ENCODE data around the gene LTBP3. TPM values are rescaled to one million over a fixed set of nuclear protein-coding genes. Genes with fewer than 3 reads are reported as not detected.

LTBP3 gene
- total and polyA plus RNA-seq, 2 of the 13 experiments (the other 11 are each of a cell fraction or from before 2014, with no cell fraction given) = 12.2 to 68.1 TPM

- no peak overlapping the region for H2AFZ ChIP-seq (ENCODE audit: low read length)
- peaks cover 14 to 36% of the 10 kb centered on the region in 2 experiments for H3K36me3 ChIP-seq (replicated peaks in 1 of 2; ENCODE audit: control insufficient read depth in 1 of 2, insufficient read depth in 2 of 2, low read length in 2 of 2)
- no TSS peak for BruUV-seq (replicated peaks)
- CTCF ChIA-PET (ENCODE audit: low intra/inter-chr PET ratio, low total read pairs) = no interaction called here
- no peaks in the 10 kb centered on the region for H3K4me1 ChIP-seq (ENCODE audit: insufficient read depth, low read length)
- 0 out of 3 replicates have a peak, but pooled peaks have one; percentile 4 for ATAC-seq
- no peak overlapping the region for H3K4me3 ChIP-seq (replicated peaks in 1 of 3; ENCODE audit: insufficient read depth in 1 of 3, low read depth in 2 of 3, low read length in 3 of 3)
- H3K9me3 ChIP-seq (ENCODE audit: low read length) = no peaks in the 10 kb centered on the region
- POLR2A ChIA-PET = interaction anchor here (0.6 to 6.0 kb wide), 3 partner anchors 11 to 63 kb away, joined by 3 to 47 read pairs (median 3); partner anchors contain the start of genes MAP3K11 and PCNX3
- peak; percentile 60 for TF ChIP-seq RBM22 (optimal IDR thresholded peaks at IDR 0.05; ENCODE audit: low read length)
- peak; percentile 11 for TF ChIP-seq AGO2 (optimal IDR thresholded peaks at IDR 0.05; ENCODE audit: low read depth, low read length)
- TF ChIP-seq RBFOX2 (IDR thresholded peaks at IDR 0.05; ENCODE audit: low read depth, low read length) = peak; percentile 57; the same call in 1 of the 2 replicates
- no peak for TF ChIP-seq SP140L (CRISPR knock-in tag; IDR thresholded peaks at IDR 0.05; ENCODE audit: borderline replicate concordance)
- TF ChIP-seq ZBTB7B (CRISPR knock-in tag; IDR thresholded peaks at IDR 0.05) = no peak
- no peak for TF ChIP-seq MYC (CRISPR knock-in tag; IDR thresholded peaks at IDR 0.05; ENCODE audit: borderline replicate concordance)
- no peak for FAIRE-seq
- WGBS (ENCODE audit: low lambda C conversion rate) = 100% methylated on average over 1 of the region's 6 CpGs
- H3K4me2 ChIP-seq (ENCODE audit: low read depth, low read length) = no peak overlapping the region
- H3K27ac ChIP-seq (ENCODE audit: extremely low read length, insufficient read depth, low read length) = no peak overlapping the region
- no peak overlapping the region for H3K9ac ChIP-seq (ENCODE audit: insufficient read depth, low read depth, low read length)
- in situ Hi-C loops (cut with HindIII; ENCODE audit: extremely low pct_ligation_motif_present, low pct_unique_long_range_greater_than_20kb) (no loop called here), intact Hi-C loops (cut with micrococcal nuclease; ENCODE audit: unreplicated experiment) (no loop called here)
- DNase-seq (ENCODE audit: low spot score) = no peak
- H4K20me1 ChIP-seq (ENCODE audit: insufficient read depth, low read length) = 0 out of 2 replicates have a peak, but pooled peaks cover 3% of the 10 kb centered on the region
- H3K79me2 ChIP-seq (ENCODE audit: insufficient read depth, low read length) = no peaks in the 10 kb centered on the region
- H3K27me3 ChIP-seq (ENCODE audit: control insufficient read depth in 1 of 2, insufficient read depth in 2 of 2, low read length in 2 of 2) = no peaks in the 10 kb centered on the region
Measured at GRCh38 chr11:65599955-65600246, 41.7 kb upstream of the LTBP3 start.

GRCh38 chr11:65599216-65599954 lies 41.2 kb upstream of the LTBP3 start:
- H3K4me1 ChIP-seq (ENCODE audit: insufficient read depth, low read length) = no peaks in the 10 kb centered on the region
- POLR2A ChIA-PET = interaction anchor here (1.0 to 6.0 kb wide), 2 partner anchors 11 to 14 kb away, joined by 3 to 47 read pairs; partner anchors contain the start of genes MAP3K11 and PCNX3
- in situ Hi-C loops (cut with HindIII; ENCODE audit: extremely low pct_ligation_motif_present, low pct_unique_long_range_greater_than_20kb) = no loop called here
- no peak overlapping the region for H3K9ac ChIP-seq (ENCODE audit: insufficient read depth, low read depth, low read length)
- DNase-seq (ENCODE audit: low spot score) = no peak
- H4K20me1 ChIP-seq (ENCODE audit: insufficient read depth, low read length) = 0 out of 2 replicates have a peak, but pooled peaks cover 3% of the 10 kb centered on the region
- H3K27me3 ChIP-seq (ENCODE audit: control insufficient read depth in 1 of 2, insufficient read depth in 2 of 2, low read length in 2 of 2) = no peaks in the 10 kb centered on the region
- no peak overlapping the region for H3K4me3 ChIP-seq (replicated peaks in 1 of 3; ENCODE audit: insufficient read depth in 1 of 3, low read depth in 2 of 3, low read length in 3 of 3)
- no peak for TF ChIP-seq ZNF354B (CRISPR knock-in tag; IDR thresholded peaks at IDR 0.05)
- TF ChIP-seq RBM22 (optimal IDR thresholded peaks at IDR 0.05; ENCODE audit: low read length) = peak; percentile 52
- TF ChIP-seq POLR2A (IDR thresholded peaks at IDR 0.05; ENCODE audit: insufficient read depth in 1 of 2, low read depth in 2 of 2, low read length in 2 of 2) = peak in 1 of 2 experiments; percentile 54; a peak in 1 of 4 replicates
- no peak for TF ChIP-seq ZNF672 (CRISPR knock-in tag; IDR thresholded peaks at IDR 0.05)
- TF ChIP-seq HDAC2 (CRISPR knock-in tag; IDR thresholded peaks at IDR 0.05) = no peak
- no peak for TF ChIP-seq JDP2 (CRISPR knock-in tag; IDR thresholded peaks at IDR 0.05; ENCODE audit: borderline replicate concordance)
- TF ChIP-seq AGO2 (optimal IDR thresholded peaks at IDR 0.05; ENCODE audit: low read depth, low read length) = peak; percentile 97
- no peak for TF ChIP-seq ZBTB46 (CRISPR knock-in tag; IDR thresholded peaks at IDR 0.05; ENCODE audit: borderline replicate concordance)
- H2AFZ ChIP-seq (ENCODE audit: low read length) = no peak overlapping the region
- H3K4me2 ChIP-seq (ENCODE audit: low read depth, low read length) = no peak overlapping the region
- ATAC-seq = no peak
- H3K36me3 ChIP-seq (replicated peaks in 1 of 2; ENCODE audit: control insufficient read depth in 1 of 2, insufficient read depth in 2 of 2, low read length in 2 of 2) = peaks cover 14 to 31% of the 10 kb centered on the region in 2 experiments
- WGBS (ENCODE audit: low lambda C conversion rate) = 97% methylated on average over 28 of the region's 49 CpGs
- H3K9me3 ChIP-seq (ENCODE audit: low read length) = no peaks in the 10 kb centered on the region
- intact Hi-C loops (cut with micrococcal nuclease; ENCODE audit: unreplicated experiment) = no loop called here
- no peaks in the 10 kb centered on the region for H3K79me2 ChIP-seq (ENCODE audit: insufficient read depth, low read length)
- no peak for FAIRE-seq
- CTCF ChIA-PET (ENCODE audit: low intra/inter-chr PET ratio, low total read pairs) = no interaction called here
- BruUV-seq (replicated peaks) = no TSS peak
- no peak overlapping the region for H3K27ac ChIP-seq (ENCODE audit: extremely low read length, insufficient read depth, low read length)
